Smooth muscle cell (in vitro differentiated cells): ENCODE results near the gene PCDHB15. TPM values are rescaled to one million over a fixed set of nuclear protein-coding genes. Genes with fewer than 3 reads are reported as not detected.

Experiments
- DNase-seq: peaks from one replicate; lab custom pipeline; 2025; ENCODE audit not compliant: unreplicated experiment; lab: John Stamatoyannopoulos, UW
- H2AFZ ChIP-seq: fragments of 200-600 bp; sonication (generic); 2 replicates; pipeline ENCODE4 v1.6.0; 2016; ENCODE audit warnings: antibody characterized with exemption, low read depth, mild to moderate bottlenecking
- H3F3A ChIP-seq: fragments of 200-600 bp; sonication (generic); 2 replicates; pipeline ENCODE4 v1.6.0; 2017; ENCODE audit warnings: antibody characterized with exemption, low read depth
- H3K27ac ChIP-seq: fragments of 200-600 bp; sonication (generic); 2 replicates; pipeline ENCODE4 v1.5.1; 2016; ENCODE audit warnings: low read depth, mild to moderate bottlenecking
- H3K27me3 ChIP-seq: fragments of 200-600 bp; sonication (generic); 2 replicates; pipeline ENCODE4 v1.6.1; 2016; ENCODE audit warnings: low read depth, mild to moderate bottlenecking
- H3K36me3 ChIP-seq: fragments of 200-600 bp; sonication (generic); 2 replicates; pipeline ENCODE4 v1.5.1; 2016; ENCODE audit warnings: low read depth
- H3K4me1 ChIP-seq: fragments of 200-600 bp; sonication (generic); 2 replicates; pipeline ENCODE4 v1.5.1; 2016; ENCODE audit warnings: low read depth
- H3K4me2 ChIP-seq: fragments of 200-600 bp; sonication (generic); 2 replicates; pipeline ENCODE4 v1.6.0; 2016; ENCODE audit warnings: mild to moderate bottlenecking
- H3K4me3 ChIP-seq: fragments of 200-600 bp; sonication (generic); 2 replicates; pipeline ENCODE4 v1.5.1; 2016; ENCODE audit warnings: mild to moderate bottlenecking
- H3K79me2 ChIP-seq: fragments of 200-600 bp; sonication (generic); 2 replicates; pipeline ENCODE4 v1.6.0; 2016; ENCODE audit warnings: low read depth, mild to moderate bottlenecking
- H3K9ac ChIP-seq: fragments of 200-600 bp; sonication (generic); 2 replicates; pipeline ENCODE4 v1.6.0; 2016; ENCODE audit warnings: low read depth
- H3K9me3 ChIP-seq: fragments of 200-600 bp; sonication (generic); replicated peaks from 2 replicates; pipeline ENCODE4 v1.5.1; 2016; ENCODE audit warnings: low read depth
- H4K20me1 ChIP-seq: fragments of 200-600 bp; sonication (generic); 2 replicates; pipeline ENCODE4 v1.6.0; 2016; ENCODE audit warnings: low read depth
- WGBS: methylation state at CpG from one replicate; pipeline ENCODE4 v1.1.7; 2016; ENCODE audit warnings: low lambda C conversion rate; 5-methylcytosine and 5-hydroxymethylcytosine counted together
- polyA plus RNA-seq: library from polyadenylated mRNA; unstranded; fragments of >200 nt; fragmentation: Nextera tagmentation; extraction: Ambion mirVana; gene quantifications from 2 replicates; pipeline ENCODE4 v1.2.1, GENCODE V29; 2016
- total RNA-seq: library from RNA; depleted of rRNA; stranded (reverse); fragments of >200 nt; gene quantifications from 2 replicates; pipeline ENCODE4 v1.2.3, GENCODE V29; 2014
- TF ChIP-seq, protein P1 (sequence below): fragments of 200-600 bp; sonication (generic); IDR thresholded peaks from 2 replicates; pipeline ENCODE4 v1.5.1; 2017; ENCODE audit warnings: borderline replicate concordance, mild to moderate bottlenecking, antibody characterized with exemption; ENCODE audit not compliant: insufficient read depth, poor library complexity, severe bottlenecking

The PCDHB15 gene
- total and polyA plus RNA-seq, 2 experiments from 2014 or later = 1.8 to 4.2 TPM

DNA sequence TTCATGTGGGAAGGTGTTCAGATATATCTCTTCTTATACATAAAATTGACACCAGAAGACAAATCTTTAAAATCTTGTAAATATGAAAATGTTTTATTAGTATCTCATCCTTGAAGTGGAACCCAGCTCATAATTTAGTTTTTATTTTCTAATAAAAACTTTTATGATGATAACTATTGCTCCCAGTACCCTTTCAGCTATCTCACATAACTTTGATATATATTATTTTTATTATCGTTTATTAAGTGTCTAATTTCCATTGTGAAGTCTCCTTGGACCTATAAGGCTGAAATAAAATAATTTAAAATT, 16.0 kb downstream of the PCDHB15 start:
- no peak overlapping the region for H2AFZ ChIP-seq
- TF ChIP-seq, protein P1, sequence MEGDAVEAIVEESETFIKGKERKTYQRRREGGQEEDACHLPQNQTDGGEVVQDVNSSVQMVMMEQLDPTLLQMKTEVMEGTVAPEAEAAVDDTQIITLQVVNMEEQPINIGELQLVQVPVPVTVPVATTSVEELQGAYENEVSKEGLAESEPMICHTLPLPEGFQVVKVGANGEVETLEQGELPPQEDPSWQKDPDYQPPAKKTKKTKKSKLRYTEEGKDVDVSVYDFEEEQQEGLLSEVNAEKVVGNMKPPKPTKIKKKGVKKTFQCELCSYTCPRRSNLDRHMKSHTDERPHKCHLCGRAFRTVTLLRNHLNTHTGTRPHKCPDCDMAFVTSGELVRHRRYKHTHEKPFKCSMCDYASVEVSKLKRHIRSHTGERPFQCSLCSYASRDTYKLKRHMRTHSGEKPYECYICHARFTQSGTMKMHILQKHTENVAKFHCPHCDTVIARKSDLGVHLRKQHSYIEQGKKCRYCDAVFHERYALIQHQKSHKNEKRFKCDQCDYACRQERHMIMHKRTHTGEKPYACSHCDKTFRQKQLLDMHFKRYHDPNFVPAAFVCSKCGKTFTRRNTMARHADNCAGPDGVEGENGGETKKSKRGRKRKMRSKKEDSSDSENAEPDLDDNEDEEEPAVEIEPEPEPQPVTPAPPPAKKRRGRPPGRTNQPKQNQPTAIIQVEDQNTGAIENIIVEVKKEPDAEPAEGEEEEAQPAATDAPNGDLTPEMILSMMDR = no peak
- H3K36me3 ChIP-seq = peaks cover 12% of the 10 kb centered on the region
- no peak overlapping the region for H3K9ac ChIP-seq
- H3K27ac ChIP-seq = no peak overlapping the region
- WGBS = 96% methylated on average over 1 of the region's 1 CpG
- DNase-seq = no peak
- peaks cover 86% of the 10 kb centered on the region for H3K9me3 ChIP-seq
- no peaks in the 10 kb centered on the region for H3K4me1 ChIP-seq
- H3K4me2 ChIP-seq = no peak overlapping the region
- no peaks in the 10 kb centered on the region for H3K79me2 ChIP-seq
- H3K4me3 ChIP-seq = no peak overlapping the region
- no peaks in the 10 kb centered on the region for H3K27me3 ChIP-seq
- H4K20me1 ChIP-seq = no peaks in the 10 kb centered on the region
- H3F3A ChIP-seq = no peaks in the 10 kb centered on the region

DNA sequence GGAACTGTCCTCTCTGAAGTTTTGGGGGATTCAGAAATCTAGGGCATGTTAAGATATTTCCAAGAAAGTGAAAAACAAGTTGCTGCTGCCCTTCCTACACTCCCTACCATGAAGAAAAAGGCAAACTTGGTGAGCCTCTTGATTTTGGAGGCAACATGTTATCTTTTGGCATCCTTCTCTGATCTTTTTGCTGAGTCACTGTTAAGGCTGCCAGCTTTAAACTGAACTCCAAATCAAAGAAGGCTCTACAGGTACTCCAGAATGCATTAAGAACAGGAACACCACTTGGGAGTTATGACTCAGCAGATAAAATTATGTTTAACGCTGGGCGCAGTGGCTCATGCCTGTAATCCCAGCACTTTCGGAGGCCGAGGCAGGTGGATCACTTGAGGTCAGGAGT, 24.0 kb downstream of the PCDHB15 start:
- TF ChIP-seq, protein P1 = no peak
- H3K4me3 ChIP-seq = no peak overlapping the region
- no peaks in the 10 kb centered on the region for H3K4me1 ChIP-seq
- 98% methylated on average over 4 of the region's 4 CpGs for WGBS
- H2AFZ ChIP-seq = no peak overlapping the region
- no peaks in the 10 kb centered on the region for H3K27me3 ChIP-seq
- no peaks in the 10 kb centered on the region for H3K36me3 ChIP-seq
- no peaks in the 10 kb centered on the region for H3K79me2 ChIP-seq
- peaks cover 48% of the 10 kb centered on the region for H3K9me3 ChIP-seq
- DNase-seq = no peak
- H3K4me2 ChIP-seq = no peak overlapping the region
- H3K27ac ChIP-seq = no peak overlapping the region
- H4K20me1 ChIP-seq = no peaks in the 10 kb centered on the region
- no peaks in the 10 kb centered on the region for H3F3A ChIP-seq
- H3K9ac ChIP-seq = no peak overlapping the region

- no peak overlapping the region for H2AFZ ChIP-seq
- no peaks in the 10 kb centered on the region for H3F3A ChIP-seq
- H3K36me3 ChIP-seq = no peaks in the 10 kb centered on the region
- H3K79me2 ChIP-seq = no peaks in the 10 kb centered on the region
- no peak for DNase-seq
- H4K20me1 ChIP-seq = no peaks in the 10 kb centered on the region
- no peak overlapping the region for H3K4me2 ChIP-seq
- H3K9me3 ChIP-seq = peaks cover 21% of the 10 kb centered on the region
- H3K27ac ChIP-seq = no peak overlapping the region
- H3K27me3 ChIP-seq = no peaks in the 10 kb centered on the region
- H3K4me1 ChIP-seq = no peaks in the 10 kb centered on the region
- H3K9ac ChIP-seq = no peak overlapping the region
- WGBS = 88% methylated on average over 3 of the region's 3 CpGs
- TF ChIP-seq, protein P1 = no peak
- no peak overlapping the region for H3K4me3 ChIP-seq
Observed at GRCh38 chr5:141272906-141273305, 27.7 kb downstream of the PCDHB15 start.

GRCh38 chr5:141298376-141298775, 53.2 kb downstream of the PCDHB15 start:
- WGBS = 27% methylated on average over 4 of the region's 4 CpGs

More at GRCh38 chr5:141298376-141298775, 53.2 kb downstream of the PCDHB15 start:
- Histone ChIP-seq H3K9ac (no peak overlapping the region), H3K79me2 (peaks cover 3% of the 10 kb centered on the region), H3K4me2 (no peak overlapping the region), H2AFZ (no peak overlapping the region), H3K27ac (no peak overlapping the region), H3K9me3 (peaks cover 9% of the 10 kb centered on the region), H3K36me3 (peaks cover 8% of the 10 kb centered on the region), H4K20me1 (no peaks in the 10 kb centered on the region), H3K27me3 (no peaks in the 10 kb centered on the region), H3K4me1 (no peaks in the 10 kb centered on the region), H3K4me3 (no peak overlapping the region), H3F3A (no peaks in the 10 kb centered on the region)
- TF ChIP-seq, protein P1 = no peak
- DNase-seq = no peak

Other genes with a start within 250 kb of the PCDHB15 start
Only the 30 nearest of the 39 such genes appear.
- gene PCDHB2, start 150.8 kb upstream of the PCDHB15 start, total RNA-seq = 25.8 and 37.9 TPM in 2 replicates
- gene PCDHB2, start 150.8 kb upstream of the PCDHB15 start, polyA plus RNA-seq = 32.8 and 41.6 TPM in 2 replicates
- gene PCDHB3, start 144.9 kb upstream of the PCDHB15 start, total RNA-seq = 3.8 and 5.3 TPM in 2 replicates
- gene PCDHB3, start 144.9 kb upstream of the PCDHB15 start, polyA plus RNA-seq = 1.5 and 1.8 TPM in 2 replicates
- gene PCDHB4, start 123.6 kb upstream of the PCDHB15 start, total RNA-seq = 2.4 and 2.5 TPM in 2 replicates
- gene PCDHB4, start 123.6 kb upstream of the PCDHB15 start, polyA plus RNA-seq = 0.41 and 1.3 TPM in 2 replicates
- 12.0 and 12.8 TPM in 2 replicates for gene PCDHB5, start 110.2 kb upstream of the PCDHB15 start, total RNA-seq
- gene PCDHB5, start 110.2 kb upstream of the PCDHB15 start, polyA plus RNA-seq = 6.3 and 9.7 TPM in 2 replicates
- 0.58 and 0.94 TPM in 2 replicates for gene PCDHB6, start 95.3 kb upstream of the PCDHB15 start, total RNA-seq
- gene PCDHB6, start 95.3 kb upstream of the PCDHB15 start, polyA plus RNA-seq = 0.25 and 0.32 TPM in 2 replicates
- 0.76 and 1.4 TPM in 2 replicates for gene PCDHB7, start 72.8 kb upstream of the PCDHB15 start, total RNA-seq
- 0.06 TPM in 1 of 2 replicates, not detected in the other for gene PCDHB7, start 72.8 kb upstream of the PCDHB15 start, polyA plus RNA-seq
- 0.90 and 3.5 TPM in 2 replicates for gene PCDHB8, start 67.6 kb upstream of the PCDHB15 start, total RNA-seq
- gene PCDHB8, start 67.6 kb upstream of the PCDHB15 start, polyA plus RNA-seq = 0.25 and 1.1 TPM in 2 replicates
- gene PCDHB16, start 63.0 kb upstream of the PCDHB15 start, total RNA-seq = 6.4 and 7.0 TPM in 2 replicates
- gene PCDHB16, start 63.0 kb upstream of the PCDHB15 start, polyA plus RNA-seq = 5.2 and 6.5 TPM in 2 replicates
- gene PCDHB9, start 58.2 kb upstream of the PCDHB15 start, total RNA-seq = 4.1 and 6.5 TPM in 2 replicates
- gene PCDHB9, start 58.2 kb upstream of the PCDHB15 start, polyA plus RNA-seq = 2.2 and 2.4 TPM in 2 replicates
- gene PCDHB10, start 53.0 kb upstream of the PCDHB15 start, total RNA-seq = 6.4 and 7.4 TPM in 2 replicates
- gene PCDHB10, start 53.0 kb upstream of the PCDHB15 start, polyA plus RNA-seq = 3.3 and 3.4 TPM in 2 replicates
- gene PCDHB11, start 45.8 kb upstream of the PCDHB15 start, total RNA-seq = 1.8 and 2.1 TPM in 2 replicates
- gene PCDHB11, start 45.8 kb upstream of the PCDHB15 start, polyA plus RNA-seq = 0.61 and 1.7 TPM in 2 replicates
- 2.9 and 3.6 TPM in 2 replicates for gene PCDHB12, start 36.7 kb upstream of the PCDHB15 start, total RNA-seq
- 0.57 and 1.0 TPM in 2 replicates for gene PCDHB12, start 36.7 kb upstream of the PCDHB15 start, polyA plus RNA-seq
- gene PCDHB13, start 31.5 kb upstream of the PCDHB15 start, total RNA-seq = 4.4 and 8.3 TPM in 2 replicates
- 1.8 and 2.6 TPM in 2 replicates for gene PCDHB13, start 31.5 kb upstream of the PCDHB15 start, polyA plus RNA-seq
- 7.8 and 9.1 TPM in 2 replicates for gene PCDHB14, start 22.1 kb upstream of the PCDHB15 start, total RNA-seq
- gene PCDHB14, start 22.1 kb upstream of the PCDHB15 start, polyA plus RNA-seq = 2.6 and 4.6 TPM in 2 replicates
- not detected in 2 replicates for gene SLC25A2, start 58.7 kb downstream of the PCDHB15 start, total RNA-seq
- 0.15 TPM in 1 of 2 replicates, not detected in the other for gene SLC25A2, start 58.7 kb downstream of the PCDHB15 start, polyA plus RNA-seq
- gene TAF7, start 75.4 kb downstream of the PCDHB15 start, total RNA-seq = 83.0 and 94.5 TPM in 2 replicates
- gene TAF7, start 75.4 kb downstream of the PCDHB15 start, polyA plus RNA-seq = 85.9 and 105 TPM in 2 replicates
- 0.58 and 0.63 TPM in 2 replicates for gene PCDHGA1, start 85.1 kb downstream of the PCDHB15 start, total RNA-seq
- 0.05 TPM in 1 of 2 replicates, not detected in the other for gene PCDHGA1, start 85.1 kb downstream of the PCDHB15 start, polyA plus RNA-seq
- gene PCDHGA2, start 93.4 kb downstream of the PCDHB15 start, total RNA-seq = 0.04 TPM in 1 of 2 replicates, not detected in the other
- not detected in 2 replicates for gene PCDHGA2, start 93.4 kb downstream of the PCDHB15 start, polyA plus RNA-seq
- not detected in 2 replicates for gene PCDHGA3, start 98.4 kb downstream of the PCDHB15 start, total RNA-seq
- not detected in 2 replicates for gene PCDHGA3, start 98.4 kb downstream of the PCDHB15 start, polyA plus RNA-seq
- gene PCDHGB1, start 104.7 kb downstream of the PCDHB15 start, total RNA-seq = 0.27 and 0.81 TPM in 2 replicates
- 0.40 TPM in 1 of 2 replicates, not detected in the other for gene PCDHGB1, start 104.7 kb downstream of the PCDHB15 start, polyA plus RNA-seq
- 0.58 and 1.1 TPM in 2 replicates for gene PCDHGA4, start 109.6 kb downstream of the PCDHB15 start, total RNA-seq
- not detected in 2 replicates for gene PCDHGA4, start 109.6 kb downstream of the PCDHB15 start, polyA plus RNA-seq
- 0.18 and 1.1 TPM in 2 replicates for gene PCDHGB2, start 114.6 kb downstream of the PCDHB15 start, total RNA-seq
- gene PCDHGB2, start 114.6 kb downstream of the PCDHB15 start, polyA plus RNA-seq = not detected in 2 replicates
- gene PCDHGA5, start 118.8 kb downstream of the PCDHB15 start, total RNA-seq = 0.09 and 0.22 TPM in 2 replicates
- 0.13 TPM in 1 of 2 replicates, not detected in the other for gene PCDHGA5, start 118.8 kb downstream of the PCDHB15 start, polyA plus RNA-seq
- gene PCDHGB3, start 124.8 kb downstream of the PCDHB15 start, total RNA-seq = 0.40 TPM in 1 of 2 replicates, not detected in the other
- gene PCDHGB3, start 124.8 kb downstream of the PCDHB15 start, polyA plus RNA-seq = not detected in 2 replicates
- gene PCDHGA6, start 128.5 kb downstream of the PCDHB15 start, total RNA-seq = 0.09 and 0.27 TPM in 2 replicates
- gene PCDHGA6, start 128.5 kb downstream of the PCDHB15 start, polyA plus RNA-seq = not detected in 2 replicates
- 0.09 and 0.27 TPM in 2 replicates for gene PCDHGA7, start 137.3 kb downstream of the PCDHB15 start, total RNA-seq
- gene PCDHGA7, start 137.3 kb downstream of the PCDHB15 start, polyA plus RNA-seq = not detected in 2 replicates
- 37.1 and 43.1 TPM in 2 replicates for gene PCDHGB4, start 142.3 kb downstream of the PCDHB15 start, total RNA-seq
- gene PCDHGB4, start 142.3 kb downstream of the PCDHB15 start, polyA plus RNA-seq = 20.0 and 27.5 TPM in 2 replicates
- 3.2 and 3.3 TPM in 2 replicates for gene PCDHGA8, start 147.2 kb downstream of the PCDHB15 start, total RNA-seq
- 0.25 and 0.89 TPM in 2 replicates for gene PCDHGA8, start 147.2 kb downstream of the PCDHB15 start, polyA plus RNA-seq
- 3.2 and 3.3 TPM in 2 replicates for gene PCDHGB5, start 152.6 kb downstream of the PCDHB15 start, total RNA-seq
- gene PCDHGB5, start 152.6 kb downstream of the PCDHB15 start, polyA plus RNA-seq = 0.90 and 4.2 TPM in 2 replicates
- 2.9 and 4.0 TPM in 2 replicates for gene PCDHGA9, start 157.4 kb downstream of the PCDHB15 start, total RNA-seq
- 0.08 and 0.23 TPM in 2 replicates for gene PCDHGA9, start 157.4 kb downstream of the PCDHB15 start, polyA plus RNA-seq